H1 (cell line): ENCODE results near the gene TINAGL1. TPM values are rescaled to one million over a fixed set of nuclear protein-coding genes. Genes with fewer than 3 reads are reported as not detected.

ENCODE experiments used
- CTCF ChIA-PET: fragments of 300-600 bp; sonication (Branson Sonifier 250); formaldehyde crosslinking; loops from one replicate; lab custom pipeline; 2021; ENCODE audit not compliant: partially characterized antibody; lab: Charles Lee
- POLR2A ChIA-PET: fragments of 300-600 bp; sonication (Branson Sonifier 250); formaldehyde crosslinking; loops from one replicate; lab custom pipeline; 2021; ENCODE audit warnings: inconsistent platforms; ENCODE audit not compliant: partially characterized antibody; lab: Charles Lee
- DNase-seq, 2 experiments: peaks; one replicate each; pipeline versions ENCODE4 v3.0.0 to v3.0.0-alpha.2; 2010 to 2022; ENCODE audit warnings: low spot score in 2 of 2, low read depth in 1 of 2, mixed read lengths in 1 of 2
- FAIRE-seq: peaks from 2 replicates; lab custom pipeline; 2011; peaks lifted over from hg19 to GRCh38; lab: Jason Lieb, UNC
- H2AFZ ChIP-seq: 2 replicates; pipeline ENCODE4 v1.8.1; 2012; ENCODE audit warnings: low read length, inconsistent platforms
- H2AK5ac ChIP-seq: 2 replicates; pipeline ENCODE4 v1.6.1; 2013; ENCODE audit warnings: low read depth, low read length
- H2BK120ac ChIP-seq: replicated peaks from 2 replicates; pipeline ENCODE3; 2013; ENCODE audit warnings: low read depth, low read length, inconsistent platforms
- H2BK12ac ChIP-seq: 2 replicates; pipeline ENCODE4 v1.6.1; 2013; ENCODE audit warnings: low read depth, low read length
- H2BK15ac ChIP-seq: 2 replicates; pipeline ENCODE4 v1.6.1; 2013; ENCODE audit warnings: low read length
- H2BK20ac ChIP-seq: 2 replicates; pipeline ENCODE4 v1.6.1; 2013; ENCODE audit warnings: low read length
- H2BK5ac ChIP-seq: 2 replicates; pipeline ENCODE4 v1.6.1; 2013; ENCODE audit warnings: low read depth, low read length
- H3K14ac ChIP-seq: 2 replicates; pipeline ENCODE4 v1.6.1; 2013; ENCODE audit warnings: inconsistent platforms; ENCODE audit not compliant: insufficient read length
- H3K18ac ChIP-seq: 2 replicates; pipeline ENCODE4 v1.6.1; 2013; ENCODE audit warnings: low read length; ENCODE audit errors: extremely low read depth
- H3K23ac ChIP-seq: 2 replicates; pipeline ENCODE4 v1.6.1; 2013; ENCODE audit warnings: inconsistent platforms; ENCODE audit not compliant: insufficient read length
- H3K23me2 ChIP-seq: 2 replicates; pipeline ENCODE4 v1.6.1; 2013; ENCODE audit warnings: low read depth, low read length
- H3K27ac ChIP-seq: 2 replicates; pipeline ENCODE4 v1.6.1; 2011; ENCODE audit warnings: low read depth, low read length, inconsistent platforms
- H3K27me3 ChIP-seq, 4 experiments: replicated peaks in 1 of 4; 1 replicate in 1 of 4; 2 replicates in 3 of 4; pipeline versions ENCODE4 v1.6.1 to v1.8.1; 2011 to 2013; ENCODE audit warnings: low read length in 3 of 4, mild to moderate bottlenecking in 3 of 4, inconsistent platforms in 2 of 4, mixed read lengths in 2 of 4, moderate library complexity in 1 of 4; ENCODE audit not compliant: control insufficient read depth in 3 of 4, insufficient read depth in 3 of 4; ENCODE audit errors: extremely low read depth in 1 of 4
- H3K36me3 ChIP-seq, 4 experiments: 2 replicates each; pipeline versions ENCODE4 v1.6.1 to v1.8.1; 2011 to 2013; ENCODE audit warnings: mild to moderate bottlenecking in 4 of 4, low read length in 3 of 4, moderate library complexity in 2 of 4, control low read depth in 1 of 4, inconsistent platforms in 1 of 4; ENCODE audit not compliant: insufficient read depth in 4 of 4, control insufficient read depth in 2 of 4
- H3K4ac ChIP-seq: replicated peaks from 2 replicates; pipeline ENCODE3; 2013; ENCODE audit warnings: low read length, low read depth, mixed read lengths, inconsistent platforms; ENCODE audit not compliant: insufficient read length
- H3K4me1 ChIP-seq, 4 experiments: replicated peaks in 1 of 4; 1 replicate in 1 of 4; 2 replicates in 3 of 4; pipeline versions ENCODE4 v1.6.1 to v1.8.1; 2011 to 2013; ENCODE audit warnings: low read length in 3 of 4, inconsistent platforms in 2 of 4, mixed read lengths in 1 of 4; ENCODE audit not compliant: insufficient read depth in 4 of 4, control insufficient read depth in 3 of 4
- H3K4me2 ChIP-seq, 2 experiments: 2 replicates each; pipeline versions ENCODE4 v1.6.1 to v1.8.1; 2011 to 2013; ENCODE audit warnings: low read depth in 2 of 2, low read length in 2 of 2, control low read depth in 1 of 2, inconsistent platforms in 1 of 2, mild to moderate bottlenecking in 1 of 2; ENCODE audit not compliant: insufficient read depth in 1 of 2
- H3K4me3 ChIP-seq, 4 experiments: fragments of 200-600, 300-600 bp in 1 of 4; sonication (generic), shearing (Covaris generic), sonication (Bioruptor Twin) in 1 of 4; 2 replicates each; pipeline versions ENCODE4 v1.5.1 to v1.8.1; 2011 to 2016; ENCODE audit warnings: low read length in 4 of 4, low read depth in 3 of 4, control low read depth in 2 of 4, inconsistent platforms in 2 of 4, mild to moderate bottlenecking in 2 of 4, mixed read lengths in 1 of 4, moderate library complexity in 1 of 4; ENCODE audit not compliant: insufficient read depth in 2 of 4; ENCODE audit errors: extremely low read depth in 1 of 4
- H3K56ac ChIP-seq: replicated peaks from 2 replicates; pipeline ENCODE3; 2013; ENCODE audit warnings: low read depth, mild to moderate bottlenecking, mixed read lengths, low read length, inconsistent platforms; ENCODE audit not compliant: insufficient read length
- H3K79me1 ChIP-seq: 2 replicates; pipeline ENCODE4 v1.6.1; 2013; ENCODE audit warnings: low read depth, low read length, control low read depth
- H3K79me2 ChIP-seq, 2 experiments: 2 replicates each; pipeline versions ENCODE4 v1.6.1 to v1.8.1; 2012 to 2013; ENCODE audit warnings: low read length in 2 of 2, mild to moderate bottlenecking in 2 of 2, inconsistent platforms in 1 of 2; ENCODE audit not compliant: insufficient read depth in 2 of 2, control insufficient read depth in 1 of 2
- H3K9ac ChIP-seq, 4 experiments: replicated peaks in 1 of 4; 1 replicate in 1 of 4; 2 replicates in 3 of 4; pipeline versions ENCODE4 v1.6.1 to v1.8.1; 2011 to 2013; ENCODE audit warnings: low read depth in 3 of 4, low read length in 3 of 4, control low read depth in 2 of 4, mild to moderate bottlenecking in 2 of 4, moderate library complexity in 2 of 4, inconsistent platforms in 1 of 4; ENCODE audit errors: extremely low read depth in 1 of 4
- H3K9me3 ChIP-seq, 2 experiments: 2 replicates each; pipeline versions ENCODE4 v1.6.1 to v1.8.1; 2012 to 2013; ENCODE audit warnings: mild to moderate bottlenecking in 2 of 2, moderate library complexity in 2 of 2, control low read depth in 1 of 2, inconsistent platforms in 1 of 2, low read depth in 1 of 2, low read length in 1 of 2, mixed read lengths in 1 of 2; ENCODE audit not compliant: insufficient read depth in 2 of 2
- H4K20me1 ChIP-seq, 2 experiments: replicated peaks in 1 of 2; 2 replicates each; pipeline versions ENCODE3 to v1.8.1; 2011 to 2013; ENCODE audit warnings: inconsistent platforms in 2 of 2, low read length in 2 of 2, mild to moderate bottlenecking in 1 of 2; ENCODE audit not compliant: insufficient read depth in 2 of 2, control insufficient read depth in 1 of 2
- H4K5ac ChIP-seq: 2 replicates; pipeline ENCODE4 v1.6.1; 2013; ENCODE audit warnings: low read length, low read depth, mixed read lengths, inconsistent platforms; ENCODE audit not compliant: insufficient read length
- H4K8ac ChIP-seq: 2 replicates; pipeline ENCODE4 v1.8.0; 2013; ENCODE audit warnings: mild to moderate bottlenecking, moderate library complexity, low read length, inconsistent platforms; ENCODE audit not compliant: insufficient read depth; ENCODE audit errors: extremely low read depth
- H4K91ac ChIP-seq: replicated peaks from 2 replicates; pipeline ENCODE3; 2013; ENCODE audit warnings: low read length, mixed read lengths, inconsistent platforms; ENCODE audit not compliant: insufficient read length
- BRCA1 ChIP-seq: IDR thresholded peaks from 2 replicates; pipeline ENCODE4 v1.6.1; 2012; ENCODE audit warnings: low read depth, low read length, improper control_type of control experiment
- CHD1 ChIP-seq: IDR thresholded peaks from 2 replicates; pipeline ENCODE4 v1.6.1; 2012; ENCODE audit warnings: low read depth, low read length, improper control_type of control experiment
- CHD2 ChIP-seq: IDR thresholded peaks from 2 replicates; pipeline ENCODE4 v1.6.1; 2012; ENCODE audit warnings: low read length, improper control_type of control experiment
- EGR1 ChIP-seq: IDR thresholded peaks from 2 replicates; pipeline ENCODE4 v1.6.1; 2011; ENCODE audit warnings: low read depth, low read length, borderline replicate concordance
- GTF2F1 ChIP-seq: IDR thresholded peaks from 2 replicates; pipeline ENCODE4 v1.6.1; 2012; ENCODE audit warnings: low read depth, low read length, improper control_type of control experiment, borderline replicate concordance
- SP2 ChIP-seq: IDR thresholded peaks from 2 replicates; pipeline ENCODE4 v1.6.1; 2012; ENCODE audit warnings: mild to moderate bottlenecking, low read length, inconsistent platforms
- SP4 ChIP-seq: IDR thresholded peaks from 2 replicates; pipeline ENCODE4 v1.6.1; 2012; ENCODE audit warnings: low read length, inconsistent platforms
- TBP ChIP-seq: IDR thresholded peaks from 2 replicates; pipeline ENCODE4 v1.6.1; 2011; ENCODE audit warnings: low read depth, low read length, improper control_type of control experiment
- WGBS, 2 experiments: shearing (Covaris generic) in 1 of 2; methylation state at CpG; one replicate each; pipeline versions ENCODE4 v1.1.6 to v1.1.7; 2013 to 2015; ENCODE audit warnings: low lambda C conversion rate in 2 of 2, mixed read lengths in 2 of 2, inconsistent platforms in 1 of 2, low coverage in 1 of 2, missing lambda C conversion rate in 1 of 2; ENCODE audit not compliant: insufficient replicate concordance in 2 of 2, insufficient coverage in 1 of 2, insufficient read length in 1 of 2; ENCODE audit errors: extremely low coverage in 1 of 2, missing lambda C conversion rate in 1 of 2; 5-methylcytosine and 5-hydroxymethylcytosine counted together
- polyA plus RNA-seq, 7 experiments: library from polyadenylated mRNA; depleted of rRNA in 3 of 7; stranded (reverse) in 5 of 7; unstranded in 2 of 7; fragments of >200 nt in 5 of 7; fragments of 200-250 nt in 2 of 7; gene quantifications; 1 replicate in 5 of 7; 2 replicates in 1 of 7; 4 replicates in 1 of 7; pipeline versions ENCODE4 v1.2.1 to v1.2.3, GENCODE V29; 2011 to 2013; ENCODE audit warnings: missing spikeins in 2 of 7, mixed read lengths in 2 of 7
- total RNA-seq: library from RNA; stranded (reverse); fragmentation: NEBNext Ultra II Directional; extraction: Animal tissue kit (Norgen Biotek cat#: 25700); gene quantifications from 2 replicates; pipeline ENCODE4 v1.2.1, GENCODE V29; 2021

Gene TINAGL1
- total and polyA plus RNA-seq, 2 of the 8 experiments (the other 6 are each of a cell fraction or from before 2014, with no cell fraction given): 11.2 to 21.7 TPM

- no peaks in the 10 kb centered on the region for H3K23me2 ChIP-seq
- 88% methylated on average over 1 of the region's 1 CpG; no CpG with 5 or more reads in 1 of the 2 experiments for WGBS, 2 experiments
- no peak for TF ChIP-seq EGR1
- no peak for TF ChIP-seq TBP
- TF ChIP-seq BRCA1: no peak
- no peak for TF ChIP-seq CHD2
- no peak for TF ChIP-seq GTF2F1
- no peak for TF ChIP-seq SP4
- no peak for TF ChIP-seq SP2
- no peak for TF ChIP-seq CHD1
These were observed 44.1 kb upstream of the TINAGL1 start for GRCh38 chr1:31532173-31532572.

More at GRCh38 chr1:31532173-31532572, 44.1 kb upstream of the TINAGL1 start:
- Histone ChIP-seq H4K91ac (no peak overlapping the region), H3K23ac (no peak overlapping the region), H3K9me3 (no peaks in the 10 kb centered on the region), H2BK120ac (no peak overlapping the region), H3K18ac (no peak overlapping the region), H3K27me3 (no peaks in the 10 kb centered on the region), H3K79me1 (no peaks in the 10 kb centered on the region), H4K5ac (no peak overlapping the region), H3K4me2 (no peak overlapping the region), H3K36me3 (no peaks in the 10 kb centered on the region), H4K20me1 (no peaks in the 10 kb centered on the region), H2BK12ac (no peak overlapping the region), H2BK20ac (no peak overlapping the region), H3K14ac (no peak overlapping the region), H3K27ac (no peak overlapping the region), H3K4ac (no peak overlapping the region), H2AFZ (no peak overlapping the region), H2BK15ac (no peak overlapping the region), H3K9ac (no peak overlapping the region), H3K56ac (no peak overlapping the region), H2BK5ac (no peak overlapping the region), H2AK5ac (no peak overlapping the region), H3K4me3 (no peak overlapping the region), H4K8ac (no peak overlapping the region), H3K79me2 (no peaks in the 10 kb centered on the region), H3K4me1 (no peaks in the 10 kb centered on the region)
- POLR2A ChIA-PET: interaction anchor here (1.0 kb wide), 2 partner anchors 13 to 18 kb away, joined by 3 to 4 read pairs; no protein-coding TSS in a partner anchor
- FAIRE-seq: no peak
- CTCF ChIA-PET: interaction anchor here (0.8 to 2.6 kb wide), 8 partner anchors 9 to 65 kb away, joined by 3 to 21 read pairs (median 4); no protein-coding TSS in a partner anchor
- no peak for DNase-seq
